ENCODE results near the gene LGI2. TPM values are rescaled to one million over a fixed set of nuclear protein-coding genes. Genes with fewer than 3 reads are reported as not detected.

Gene LGI2
- total RNA-seq, 5 donors from 2014 or later (not counting 1 experiment from before 2014, with no cell fraction given): 0.03 TPM; not detected in 4

DNA sequence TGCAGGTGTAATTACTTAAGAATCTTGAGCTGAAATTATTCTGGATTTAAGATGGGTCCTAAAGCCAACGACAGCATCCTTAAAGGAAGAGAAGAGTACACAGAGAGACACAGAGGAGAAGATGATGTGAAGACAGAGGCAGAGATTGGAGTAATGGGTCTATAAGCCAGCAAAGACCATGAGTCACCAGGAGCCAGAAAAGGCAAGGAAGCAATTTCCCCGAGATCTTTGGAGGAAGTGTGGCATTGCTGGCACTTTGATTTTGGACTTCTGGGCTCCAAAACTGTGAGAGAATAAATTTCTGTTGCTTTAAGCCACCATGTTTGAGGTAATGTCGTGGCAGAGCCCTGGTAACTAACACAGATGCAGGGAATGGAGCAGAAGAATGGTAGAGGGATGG lies 32.4 kb upstream of the LGI2 start:
- WGBS (ENCODE audit: insufficient coverage): 62% methylated on average over 2 of the region's 3 CpGs
- Histone ChIP-seq H3K4me1 (ENCODE audit: control insufficient read depth in 1 of 2, extremely low read depth in 1 of 2, insufficient read depth in 2 of 2, low read length in 2 of 2) (no peaks in the 10 kb centered on the region), H3K27me3 (replicated peaks in 1 of 2; ENCODE audit: control insufficient read depth in 2 of 2, extremely low read depth in 1 of 2, insufficient read depth in 2 of 2, low read length in 1 of 2) (no peaks in the 10 kb centered on the region), H3K36me3 (ENCODE audit: control insufficient read depth in 2 of 2, extremely low read depth in 1 of 2, insufficient read depth in 1 of 2, low read length in 1 of 2) (no peaks in the 10 kb centered on the region), H3K27ac (ENCODE audit: low read length) (no peak overlapping the region), H3K4me3 (ENCODE audit: control insufficient read depth in 1 of 2, extremely low read depth in 1 of 2, low read length in 1 of 2) (no peak overlapping the region), H3K9me3 (no peaks in the 10 kb centered on the region)
- no peak overlapping the region for H3K4me3 Mint-ChIP-seq
- peaks cover 3 to 13% of the 10 kb centered on the region in 2 donors for H3K27me3 Mint-ChIP-seq
- H3K4me1 Mint-ChIP-seq: no peaks in the 10 kb centered on the region
- ChIA-PET CTCF (no interaction called here), POLR2A (no interaction called here)
- no peaks in the 10 kb centered on the region for H3K9me3 Mint-ChIP-seq
- ATAC-seq (replicated peaks in 1 of 4) (no peak), DNase-seq (no peak)
- no peaks in the 10 kb centered on the region for H3K36me3 Mint-ChIP-seq
- no peak overlapping the region for H3K27ac Mint-ChIP-seq

DNA sequence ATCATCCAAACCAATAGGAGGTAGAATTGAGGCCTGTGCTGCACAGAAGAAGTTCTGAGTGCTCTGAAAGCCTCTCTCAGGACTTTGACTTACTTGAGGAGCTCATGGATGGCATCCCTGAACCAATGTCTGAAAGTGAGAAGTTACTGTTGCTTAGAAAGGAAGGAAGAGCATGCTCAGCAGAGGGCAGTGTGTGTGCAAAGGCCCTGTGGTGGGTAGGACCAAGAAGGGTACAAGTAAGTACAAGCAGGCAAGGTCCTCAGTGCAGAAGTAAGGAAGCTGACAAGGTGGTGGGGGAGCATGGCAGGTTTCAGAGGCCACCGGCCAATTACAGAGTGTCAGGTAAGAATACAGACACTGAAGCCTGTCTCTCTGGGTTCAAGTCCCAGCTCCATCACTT lies 31.4 kb upstream of the LGI2 start:
- DNase-seq (no peak), ATAC-seq (replicated peaks in 1 of 4) (no peak)
- H3K9me3 Mint-ChIP-seq: no peaks in the 10 kb centered on the region
- CTCF ChIA-PET: no interaction called here
- H3K27ac ChIP-seq (ENCODE audit: low read length): no peak overlapping the region
- no peak overlapping the region for H3K4me3 ChIP-seq (ENCODE audit: control insufficient read depth in 1 of 2, extremely low read depth in 1 of 2, low read length in 1 of 2)
- no peaks in the 10 kb centered on the region for H3K36me3 ChIP-seq (ENCODE audit: control insufficient read depth in 2 of 2, extremely low read depth in 1 of 2, insufficient read depth in 1 of 2, low read length in 1 of 2)
- no peaks in the 10 kb centered on the region for H3K4me1 ChIP-seq (ENCODE audit: control insufficient read depth in 1 of 2, extremely low read depth in 1 of 2, insufficient read depth in 2 of 2, low read length in 2 of 2)
- no peaks in the 10 kb centered on the region for H3K36me3 Mint-ChIP-seq
- H3K27ac Mint-ChIP-seq: no peak overlapping the region
- no peaks in the 10 kb centered on the region for H3K9me3 ChIP-seq
- peaks cover 0 to 3% of the 10 kb centered on the region in 2 experiments for H3K27me3 ChIP-seq (replicated peaks in 1 of 2; ENCODE audit: control insufficient read depth in 2 of 2, extremely low read depth in 1 of 2, insufficient read depth in 2 of 2, low read length in 1 of 2)
- POLR2A ChIA-PET: no interaction called here
- peaks cover 5 to 15% of the 10 kb centered on the region in 2 donors for H3K27me3 Mint-ChIP-seq
- H3K4me1 Mint-ChIP-seq: no peaks in the 10 kb centered on the region
- WGBS (ENCODE audit: insufficient coverage): 100% methylated on average over 1 of the region's 1 CpG
- no peak overlapping the region for H3K4me3 Mint-ChIP-seq

DNA sequence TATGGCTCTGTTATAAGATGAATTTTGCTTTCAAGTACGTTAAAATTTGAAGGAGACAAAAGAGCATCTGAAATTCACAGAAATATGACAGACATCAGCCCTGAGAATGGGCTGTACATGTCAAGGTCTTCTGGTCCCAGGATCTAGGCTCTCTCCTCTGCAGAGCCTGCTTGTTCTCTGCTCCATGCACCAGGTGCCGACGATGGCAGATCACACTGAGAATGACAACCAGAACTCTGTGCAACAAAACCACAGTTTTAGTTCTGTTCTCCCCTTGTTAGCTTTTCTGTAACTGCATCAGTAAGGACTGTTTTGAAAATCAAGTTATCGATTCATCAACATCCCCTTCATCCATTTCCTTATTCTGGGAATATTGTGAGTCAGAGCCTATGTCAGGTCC lies 30.9 kb upstream of the LGI2 start:
- peaks cover 8 to 17% of the 10 kb centered on the region in 2 donors for H3K27me3 Mint-ChIP-seq
- Histone ChIP-seq H3K4me1 (ENCODE audit: control insufficient read depth in 1 of 2, extremely low read depth in 1 of 2, insufficient read depth in 2 of 2, low read length in 2 of 2) (no peaks in the 10 kb centered on the region), H3K9me3 (no peaks in the 10 kb centered on the region), H3K36me3 (ENCODE audit: control insufficient read depth in 2 of 2, extremely low read depth in 1 of 2, insufficient read depth in 1 of 2, low read length in 1 of 2) (no peaks in the 10 kb centered on the region), H3K4me3 (ENCODE audit: control insufficient read depth in 1 of 2, extremely low read depth in 1 of 2, low read length in 1 of 2) (no peak overlapping the region), H3K27me3 (replicated peaks in 1 of 2; ENCODE audit: control insufficient read depth in 2 of 2, extremely low read depth in 1 of 2, insufficient read depth in 2 of 2, low read length in 1 of 2) (peaks cover 0 to 3% of the 10 kb centered on the region in 2 experiments), H3K27ac (ENCODE audit: low read length) (no peak overlapping the region)
- WGBS (ENCODE audit: insufficient coverage): 71% methylated on average over 3 of the region's 4 CpGs
- ATAC-seq (replicated peaks in 1 of 4) (no peak), DNase-seq (no peak)
- no peak overlapping the region for H3K27ac Mint-ChIP-seq
- POLR2A ChIA-PET: no interaction called here
- no peak overlapping the region for H3K4me3 Mint-ChIP-seq
- H3K4me1 Mint-ChIP-seq: no peaks in the 10 kb centered on the region
- no peaks in the 10 kb centered on the region for H3K9me3 Mint-ChIP-seq
- CTCF ChIA-PET: no interaction called here
- no peaks in the 10 kb centered on the region for H3K36me3 Mint-ChIP-seq

DNA sequence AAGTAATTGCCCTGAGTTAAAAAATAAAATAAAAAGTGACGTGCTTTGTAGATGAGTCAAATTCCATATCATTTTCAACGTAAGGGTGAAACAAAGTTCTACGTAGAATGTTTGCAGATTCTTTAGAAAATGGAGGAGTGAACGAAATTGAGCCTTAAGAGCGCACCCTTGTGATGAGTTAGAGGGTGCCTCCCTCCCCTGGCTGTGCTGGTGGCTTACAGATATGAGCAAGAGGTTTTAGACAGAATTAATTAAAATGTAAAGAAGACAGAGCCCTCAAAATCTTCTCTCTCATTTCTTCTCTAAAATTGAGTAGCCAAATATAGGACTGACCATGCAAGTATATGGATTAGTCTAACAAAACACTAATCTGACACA lies 30.2 kb upstream of the LGI2 start:
- H3K27me3 Mint-ChIP-seq: peaks cover 8 to 20% of the 10 kb centered on the region in 2 donors
- H3K9me3 ChIP-seq: no peaks in the 10 kb centered on the region

DNA sequence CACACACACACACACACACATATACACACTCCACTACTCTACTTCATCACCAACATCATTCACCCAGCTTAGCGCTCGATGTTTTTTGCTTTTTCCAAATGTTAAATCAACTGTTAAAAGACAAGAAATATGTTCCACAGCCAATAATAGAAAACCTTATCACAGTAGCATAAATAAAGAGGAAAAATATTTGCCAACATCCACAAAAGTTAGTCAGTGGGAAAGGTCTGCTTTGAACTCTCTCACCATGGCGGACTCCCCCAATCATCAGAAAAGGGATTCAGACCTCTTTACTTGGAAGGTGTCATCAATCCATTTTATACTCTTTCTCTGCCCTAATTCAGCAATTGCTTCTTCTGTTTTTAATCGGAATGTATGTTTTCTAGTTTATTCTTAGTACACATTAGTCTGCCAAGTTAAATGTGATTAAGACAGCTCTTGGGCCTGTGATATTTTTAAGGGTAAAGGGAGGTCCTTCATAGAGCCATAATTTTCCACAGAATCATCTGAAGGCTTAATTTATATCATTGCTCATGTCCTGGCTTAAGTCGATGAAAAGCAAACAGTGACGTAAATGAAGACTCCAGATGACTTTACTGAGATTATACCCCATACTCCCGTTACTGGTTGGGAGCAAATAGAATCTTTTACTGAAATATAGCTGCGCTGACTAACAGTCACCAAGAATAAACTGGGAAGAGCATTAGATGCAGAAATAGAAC lies 29.7 kb upstream of the LGI2 start:
- H3K27ac Mint-ChIP-seq: no peak overlapping the region
- H3K9me3 Mint-ChIP-seq: no peaks in the 10 kb centered on the region
- peaks cover 8 to 20% of the 10 kb centered on the region in 2 donors for H3K27me3 Mint-ChIP-seq
- H3K4me1 Mint-ChIP-seq: no peaks in the 10 kb centered on the region
- no peaks in the 10 kb centered on the region for H3K9me3 ChIP-seq
- WGBS (ENCODE audit: insufficient coverage): no CpG with 5 or more reads among the region's 8 CpGs
- H3K36me3 Mint-ChIP-seq: no peaks in the 10 kb centered on the region
- DNase-seq (no peak), ATAC-seq (replicated peaks in 1 of 4) (no peak)
- H3K4me1 ChIP-seq (ENCODE audit: control insufficient read depth in 1 of 2, extremely low read depth in 1 of 2, insufficient read depth in 2 of 2, low read length in 2 of 2): no peaks in the 10 kb centered on the region
- H3K36me3 ChIP-seq (ENCODE audit: control insufficient read depth in 2 of 2, extremely low read depth in 1 of 2, insufficient read depth in 1 of 2, low read length in 1 of 2): no peaks in the 10 kb centered on the region
- no peak overlapping the region for H3K4me3 ChIP-seq (ENCODE audit: control insufficient read depth in 1 of 2, extremely low read depth in 1 of 2, low read length in 1 of 2)
- no peak overlapping the region for H3K4me3 Mint-ChIP-seq
- no peak overlapping the region for H3K27ac ChIP-seq (ENCODE audit: low read length)
- peaks cover 0 to 3% of the 10 kb centered on the region in 2 experiments for H3K27me3 ChIP-seq (replicated peaks in 1 of 2; ENCODE audit: control insufficient read depth in 2 of 2, extremely low read depth in 1 of 2, insufficient read depth in 2 of 2, low read length in 1 of 2)
- CTCF ChIA-PET: no interaction called here
- POLR2A ChIA-PET: no interaction called here

More for the DNA sequence above, 30.2 kb upstream of the LGI2 start:
- no peak for ATAC-seq (replicated peaks in 1 of 4)
- Mint-ChIP-seq H3K9me3 (no peaks in the 10 kb centered on the region), H3K36me3 (no peaks in the 10 kb centered on the region), H3K27ac (no peak overlapping the region), H3K4me3 (no peak overlapping the region), H3K4me1 (no peaks in the 10 kb centered on the region)
- ChIA-PET POLR2A (no interaction called here), CTCF (no interaction called here)
- DNase-seq: no peak
- 84% methylated on average over 3 of the region's 5 CpGs for WGBS (ENCODE audit: insufficient coverage)
- Histone ChIP-seq H3K36me3 (ENCODE audit: control insufficient read depth in 2 of 2, extremely low read depth in 1 of 2, insufficient read depth in 1 of 2, low read length in 1 of 2) (no peaks in the 10 kb centered on the region), H3K27me3 (replicated peaks in 1 of 2; ENCODE audit: control insufficient read depth in 2 of 2, extremely low read depth in 1 of 2, insufficient read depth in 2 of 2, low read length in 1 of 2) (peaks cover 0 to 3% of the 10 kb centered on the region in 2 experiments), H3K4me1 (ENCODE audit: control insufficient read depth in 1 of 2, extremely low read depth in 1 of 2, insufficient read depth in 2 of 2, low read length in 2 of 2) (no peaks in the 10 kb centered on the region), H3K4me3 (ENCODE audit: control insufficient read depth in 1 of 2, extremely low read depth in 1 of 2, low read length in 1 of 2) (no peak overlapping the region), H3K27ac (ENCODE audit: low read length) (no peak overlapping the region)

DNA sequence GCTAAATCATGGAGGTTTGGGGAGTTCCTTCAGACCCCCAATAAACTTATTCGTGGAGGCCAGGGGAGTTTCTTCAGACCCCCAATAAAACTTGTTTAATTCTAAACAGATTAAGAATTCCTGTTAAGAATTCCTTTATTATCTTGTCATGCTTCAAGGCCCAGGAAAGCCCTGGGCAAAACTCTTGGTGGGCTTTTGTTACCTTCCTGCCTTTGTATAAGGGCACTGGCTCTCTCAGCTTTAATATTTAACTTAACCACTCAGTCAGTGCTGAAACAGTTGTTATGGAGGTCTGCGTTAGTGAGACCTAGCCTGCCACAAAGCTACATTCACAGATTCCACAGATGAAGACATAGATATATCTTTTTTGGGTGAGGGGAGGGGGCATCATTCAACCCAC lies 29.0 kb upstream of the LGI2 start:
- ChIA-PET POLR2A (no interaction called here), CTCF (no interaction called here)
- Mint-ChIP-seq H3K27ac (no peak overlapping the region), H3K4me1 (no peaks in the 10 kb centered on the region), H3K36me3 (no peaks in the 10 kb centered on the region), H3K9me3 (no peaks in the 10 kb centered on the region), H3K4me3 (no peak overlapping the region), H3K27me3 (peaks cover 9 to 20% of the 10 kb centered on the region in 2 donors)
- Histone ChIP-seq H3K9me3 (no peaks in the 10 kb centered on the region), H3K36me3 (ENCODE audit: control insufficient read depth in 2 of 2, extremely low read depth in 1 of 2, insufficient read depth in 1 of 2, low read length in 1 of 2) (no peaks in the 10 kb centered on the region), H3K27ac (ENCODE audit: low read length) (no peak overlapping the region), H3K4me3 (ENCODE audit: control insufficient read depth in 1 of 2, extremely low read depth in 1 of 2, low read length in 1 of 2) (no peak overlapping the region), H3K4me1 (ENCODE audit: control insufficient read depth in 1 of 2, extremely low read depth in 1 of 2, insufficient read depth in 2 of 2, low read length in 2 of 2) (no peaks in the 10 kb centered on the region), H3K27me3 (replicated peaks in 1 of 2; ENCODE audit: control insufficient read depth in 2 of 2, extremely low read depth in 1 of 2, insufficient read depth in 2 of 2, low read length in 1 of 2) (peaks cover 0 to 3% of the 10 kb centered on the region in 2 experiments)
- 67% methylated on average over 1 of the region's 2 CpGs for WGBS (ENCODE audit: insufficient coverage)
- ATAC-seq (replicated peaks in 1 of 4) (no peak), DNase-seq (no peak)

DNA sequence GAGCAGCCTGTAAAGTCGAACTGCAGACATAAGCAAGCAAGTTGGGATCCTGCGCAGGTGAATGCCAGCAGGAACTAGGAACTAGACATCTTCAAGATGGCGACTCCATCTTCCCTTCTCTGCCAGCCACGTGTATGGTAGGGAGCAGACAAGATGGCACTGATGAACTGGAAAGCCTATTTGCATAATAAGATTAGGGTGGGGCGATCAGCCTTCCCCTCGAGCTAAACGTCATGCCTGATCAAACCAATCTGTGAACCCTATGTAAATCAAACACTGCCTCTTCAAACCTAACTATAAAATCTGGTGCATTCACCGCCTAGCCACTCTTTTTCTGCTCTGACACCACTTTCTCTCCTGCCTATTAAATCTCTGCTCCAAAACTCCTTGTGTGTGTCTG lies 28.1 kb upstream of the LGI2 start:
- ATAC-seq (replicated peaks in 1 of 4): no peak
- H3K4me1 ChIP-seq (ENCODE audit: control insufficient read depth in 1 of 2, extremely low read depth in 1 of 2, insufficient read depth in 2 of 2, low read length in 2 of 2): no peaks in the 10 kb centered on the region
- H3K36me3 ChIP-seq (ENCODE audit: control insufficient read depth in 2 of 2, extremely low read depth in 1 of 2, insufficient read depth in 1 of 2, low read length in 1 of 2): no peaks in the 10 kb centered on the region
- H3K4me1 Mint-ChIP-seq: no peaks in the 10 kb centered on the region
- H3K27ac Mint-ChIP-seq: no peak overlapping the region
- peaks cover 0 to 3% of the 10 kb centered on the region in 2 experiments for H3K27me3 ChIP-seq (replicated peaks in 1 of 2; ENCODE audit: control insufficient read depth in 2 of 2, extremely low read depth in 1 of 2, insufficient read depth in 2 of 2, low read length in 1 of 2)
- ChIA-PET CTCF (no interaction called here), POLR2A (no interaction called here)
- H3K27ac ChIP-seq (ENCODE audit: low read length): no peak overlapping the region
- no peaks in the 10 kb centered on the region for H3K9me3 ChIP-seq
- H3K27me3 Mint-ChIP-seq: peaks cover 14 to 20% of the 10 kb centered on the region in 2 donors
- no peak for DNase-seq
- no peak overlapping the region for H3K4me3 Mint-ChIP-seq
- 83% methylated on average over 1 of the region's 8 CpGs for whole genome bisulfite sequencing (ENCODE audit: insufficient coverage)
- H3K36me3 Mint-ChIP-seq: no peaks in the 10 kb centered on the region
- H3K9me3 Mint-ChIP-seq: no peaks in the 10 kb centered on the region
- H3K4me3 ChIP-seq (ENCODE audit: control insufficient read depth in 1 of 2, extremely low read depth in 1 of 2, low read length in 1 of 2): no peak overlapping the region

Measured in T-cell (primary cell).